GM23338 (cell line): ENCODE data around the gene FOCAD. TPM values are rescaled to one million over a fixed set of nuclear protein-coding genes. Genes with fewer than 3 reads are reported as not detected.

Experiments used
- EZH2 ChIP-seq: fragments of 200-600 bp; sonication (generic); IDR thresholded peaks from one replicate; pipeline ENCODE4 v1.8.0; 2017; ENCODE audit warnings: antibody characterized with exemption, mild to moderate bottlenecking, low read depth; ENCODE audit not compliant: unreplicated experiment
- STAT1 ChIP-seq: IDR thresholded peaks from one replicate; pipeline ENCODE4 v1.6.1; 2016; ENCODE audit warnings: antibody characterized with exemption; ENCODE audit not compliant: unreplicated experiment
- ZNF114 ChIP-seq: fragments of 250-450 bp; sonication (Bioruptor Pico); IDR thresholded peaks from 2 replicates; pipeline ENCODE4 v1.5.0; 2020; ENCODE audit warnings: mild to moderate bottlenecking, moderate library complexity
- ZNF331 ChIP-seq: fragments of 250-450 bp; sonication (Bioruptor Pico); IDR thresholded peaks from 2 replicates; pipeline ENCODE4 v1.5.0; 2020; ENCODE audit warnings: low read depth, mild to moderate bottlenecking, moderate library complexity
- polyA plus RNA-seq: library from polyadenylated mRNA; unstranded; fragments of >200 nt; fragmentation: Nextera tagmentation; extraction: Ambion mirVana; gene quantifications from 2 replicates; pipeline ENCODE4 v1.2.1, GENCODE V29; 2016
- total RNA-seq: library from RNA; depleted of rRNA; stranded (reverse); fragments of >200 nt; shearing (Covaris generic); gene quantifications from 2 replicates; pipeline ENCODE4 v1.2.3, GENCODE V29; 2014
- TF ChIP-seq, protein P1 (sequence below): fragments of 250-450 bp; sonication (Bioruptor Pico); IDR thresholded peaks from 2 replicates; pipeline ENCODE4 v1.5.0; 2020; ENCODE audit warnings: mild to moderate bottlenecking, moderate library complexity
- TF ChIP-seq, protein P2 (sequence below): IDR thresholded peaks from one replicate; pipeline ENCODE4 v1.6.1; 2018; ENCODE audit warnings: antibody characterized with exemption; ENCODE audit not compliant: unreplicated experiment

Gene FOCAD
- total and polyA plus RNA-seq, 2 experiments from 2014 or later, result 13.7 to 66.5 TPM

DNA sequence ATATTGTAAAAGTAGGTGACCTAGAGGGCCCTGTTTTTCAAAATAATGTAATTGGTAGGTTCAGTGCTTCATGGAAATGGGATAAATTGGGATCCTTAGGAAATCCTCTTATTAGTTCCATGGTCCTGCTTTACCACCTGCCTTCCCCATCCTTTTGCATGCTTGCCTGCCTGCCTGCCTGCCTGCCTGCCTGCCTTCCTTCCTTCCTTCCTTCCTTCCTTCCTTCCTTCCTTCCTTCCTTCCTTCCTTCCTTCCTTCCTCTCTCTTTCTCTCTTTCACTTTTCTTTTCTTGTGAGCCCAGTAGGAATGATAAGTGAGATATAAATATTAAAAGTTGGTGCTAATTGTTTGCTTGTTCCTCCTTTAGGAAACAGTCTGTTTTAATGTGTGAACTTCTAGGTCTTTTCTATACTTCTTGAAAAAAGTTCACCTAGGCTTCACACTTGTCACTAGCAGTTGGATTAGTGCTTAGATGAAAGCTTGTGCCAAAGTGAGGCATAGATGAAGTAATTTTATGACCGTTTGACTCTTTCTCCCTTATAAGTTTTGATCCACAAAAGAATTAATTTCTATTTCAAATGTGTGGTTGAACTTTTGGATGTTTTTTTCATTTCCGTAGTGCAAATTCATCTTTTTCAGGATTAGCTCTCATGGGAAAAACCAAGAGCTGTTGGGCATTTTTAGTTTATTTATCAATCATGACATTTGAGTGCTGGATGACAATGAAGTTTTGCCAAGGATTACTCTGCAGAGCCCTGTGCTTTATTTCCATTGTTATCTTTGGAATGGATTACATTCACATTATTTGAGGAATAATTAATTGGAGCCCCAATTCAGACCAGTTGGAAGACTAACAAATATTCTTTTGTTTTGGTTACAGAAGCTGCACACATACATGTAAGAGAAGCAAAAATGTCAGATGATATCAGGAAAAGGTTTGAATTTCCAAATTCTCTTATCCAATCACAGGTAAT, 30.7 kb downstream of the FOCAD start (continued):
- TF ChIP-seq, protein P1, sequence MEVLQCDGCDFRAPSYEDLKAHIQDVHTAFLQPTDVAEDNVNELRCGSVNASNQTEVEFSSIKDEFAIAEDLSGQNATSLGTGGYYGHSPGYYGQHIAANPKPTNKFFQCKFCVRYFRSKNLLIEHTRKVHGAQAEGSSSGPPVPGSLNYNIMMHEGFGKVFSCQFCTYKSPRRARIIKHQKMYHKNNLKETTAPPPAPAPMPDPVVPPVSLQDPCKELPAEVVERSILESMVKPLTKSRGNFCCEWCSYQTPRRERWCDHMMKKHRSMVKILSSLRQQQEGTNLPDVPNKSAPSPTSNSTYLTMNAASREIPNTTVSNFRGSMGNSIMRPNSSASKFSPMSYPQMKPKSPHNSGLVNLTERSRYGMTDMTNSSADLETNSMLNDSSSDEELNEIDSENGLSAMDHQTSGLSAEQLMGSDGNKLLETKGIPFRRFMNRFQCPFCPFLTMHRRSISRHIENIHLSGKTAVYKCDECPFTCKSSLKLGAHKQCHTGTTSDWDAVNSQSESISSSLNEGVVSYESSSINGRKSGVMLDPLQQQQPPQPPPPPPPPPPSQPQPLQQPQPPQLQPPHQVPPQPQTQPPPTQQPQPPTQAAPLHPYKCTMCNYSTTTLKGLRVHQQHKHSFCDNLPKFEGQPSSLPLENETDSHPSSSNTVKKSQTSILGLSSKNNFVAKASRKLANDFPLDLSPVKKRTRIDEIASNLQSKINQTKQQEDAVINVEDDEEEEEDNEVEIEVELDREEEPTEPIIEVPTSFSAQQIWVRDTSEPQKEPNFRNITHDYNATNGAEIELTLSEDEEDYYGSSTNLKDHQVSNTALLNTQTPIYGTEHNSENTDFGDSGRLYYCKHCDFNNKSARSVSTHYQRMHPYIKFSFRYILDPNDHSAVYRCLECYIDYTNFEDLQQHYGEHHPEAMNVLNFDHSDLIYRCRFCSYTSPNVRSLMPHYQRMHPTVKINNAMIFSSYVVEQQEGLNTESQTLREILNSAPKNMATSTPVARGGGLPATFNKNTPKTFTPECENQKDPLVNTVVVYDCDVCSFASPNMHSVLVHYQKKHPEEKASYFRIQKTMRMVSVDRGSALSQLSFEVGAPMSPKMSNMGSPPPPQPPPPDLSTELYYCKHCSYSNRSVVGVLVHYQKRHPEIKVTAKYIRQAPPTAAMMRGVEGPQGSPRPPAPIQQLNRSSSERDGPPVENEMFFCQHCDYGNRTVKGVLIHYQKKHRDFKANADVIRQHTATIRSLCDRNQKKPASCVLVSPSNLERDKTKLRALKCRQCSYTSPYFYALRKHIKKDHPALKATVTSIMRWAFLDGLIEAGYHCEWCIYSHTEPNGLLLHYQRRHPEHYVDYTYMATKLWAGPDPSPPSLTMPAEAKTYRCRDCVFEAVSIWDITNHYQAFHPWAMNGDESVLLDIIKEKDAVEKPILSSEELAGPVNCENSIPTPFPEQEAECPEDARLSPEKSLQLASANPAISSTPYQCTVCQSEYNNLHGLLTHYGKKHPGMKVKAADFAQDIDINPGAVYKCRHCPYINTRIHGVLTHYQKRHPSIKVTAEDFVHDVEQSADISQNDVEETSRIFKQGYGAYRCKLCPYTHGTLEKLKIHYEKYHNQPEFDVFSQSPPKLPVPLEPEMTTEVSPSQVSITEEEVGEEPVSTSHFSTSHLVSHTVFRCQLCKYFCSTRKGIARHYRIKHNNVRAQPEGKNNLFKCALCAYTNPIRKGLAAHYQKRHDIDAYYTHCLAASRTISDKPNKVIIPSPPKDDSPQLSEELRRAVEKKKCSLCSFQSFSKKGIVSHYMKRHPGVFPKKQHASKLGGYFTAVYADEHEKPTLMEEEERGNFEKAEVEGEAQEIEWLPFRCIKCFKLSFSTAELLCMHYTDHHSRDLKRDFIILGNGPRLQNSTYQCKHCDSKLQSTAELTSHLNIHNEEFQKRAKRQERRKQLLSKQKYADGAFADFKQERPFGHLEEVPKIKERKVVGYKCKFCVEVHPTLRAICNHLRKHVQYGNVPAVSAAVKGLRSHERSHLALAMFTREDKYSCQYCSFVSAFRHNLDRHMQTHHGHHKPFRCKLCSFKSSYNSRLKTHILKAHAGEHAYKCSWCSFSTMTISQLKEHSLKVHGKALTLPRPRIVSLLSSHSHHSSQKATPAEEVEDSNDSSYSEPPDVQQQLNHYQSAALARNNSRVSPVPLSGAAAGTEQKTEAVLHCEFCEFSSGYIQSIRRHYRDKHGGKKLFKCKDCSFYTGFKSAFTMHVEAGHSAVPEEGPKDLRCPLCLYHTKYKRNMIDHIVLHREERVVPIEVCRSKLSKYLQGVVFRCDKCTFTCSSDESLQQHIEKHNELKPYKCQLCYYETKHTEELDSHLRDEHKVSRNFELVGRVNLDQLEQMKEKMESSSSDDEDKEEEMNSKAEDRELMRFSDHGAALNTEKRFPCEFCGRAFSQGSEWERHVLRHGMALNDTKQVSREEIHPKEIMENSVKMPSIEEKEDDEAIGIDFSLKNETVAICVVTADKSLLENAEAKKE (CRISPR knock-in tag), result no peak
- no peak for TF ChIP-seq ZNF331
- TF ChIP-seq EZH2, result no peak
- TF ChIP-seq, protein P2, sequence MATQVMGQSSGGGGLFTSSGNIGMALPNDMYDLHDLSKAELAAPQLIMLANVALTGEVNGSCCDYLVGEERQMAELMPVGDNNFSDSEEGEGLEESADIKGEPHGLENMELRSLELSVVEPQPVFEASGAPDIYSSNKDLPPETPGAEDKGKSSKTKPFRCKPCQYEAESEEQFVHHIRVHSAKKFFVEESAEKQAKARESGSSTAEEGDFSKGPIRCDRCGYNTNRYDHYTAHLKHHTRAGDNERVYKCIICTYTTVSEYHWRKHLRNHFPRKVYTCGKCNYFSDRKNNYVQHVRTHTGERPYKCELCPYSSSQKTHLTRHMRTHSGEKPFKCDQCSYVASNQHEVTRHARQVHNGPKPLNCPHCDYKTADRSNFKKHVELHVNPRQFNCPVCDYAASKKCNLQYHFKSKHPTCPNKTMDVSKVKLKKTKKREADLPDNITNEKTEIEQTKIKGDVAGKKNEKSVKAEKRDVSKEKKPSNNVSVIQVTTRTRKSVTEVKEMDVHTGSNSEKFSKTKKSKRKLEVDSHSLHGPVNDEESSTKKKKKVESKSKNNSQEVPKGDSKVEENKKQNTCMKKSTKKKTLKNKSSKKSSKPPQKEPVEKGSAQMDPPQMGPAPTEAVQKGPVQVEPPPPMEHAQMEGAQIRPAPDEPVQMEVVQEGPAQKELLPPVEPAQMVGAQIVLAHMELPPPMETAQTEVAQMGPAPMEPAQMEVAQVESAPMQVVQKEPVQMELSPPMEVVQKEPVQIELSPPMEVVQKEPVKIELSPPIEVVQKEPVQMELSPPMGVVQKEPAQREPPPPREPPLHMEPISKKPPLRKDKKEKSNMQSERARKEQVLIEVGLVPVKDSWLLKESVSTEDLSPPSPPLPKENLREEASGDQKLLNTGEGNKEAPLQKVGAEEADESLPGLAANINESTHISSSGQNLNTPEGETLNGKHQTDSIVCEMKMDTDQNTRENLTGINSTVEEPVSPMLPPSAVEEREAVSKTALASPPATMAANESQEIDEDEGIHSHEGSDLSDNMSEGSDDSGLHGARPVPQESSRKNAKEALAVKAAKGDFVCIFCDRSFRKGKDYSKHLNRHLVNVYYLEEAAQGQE, result no peak
- TF ChIP-seq STAT1, result no peak
- TF ChIP-seq ZNF114 (CRISPR knock-in tag), result no peak
